DMS153 (cell line): ENCODE data around the gene DPYD.

Experiments used
- DNase-seq: peaks from one replicate; lab custom pipeline; 2025; lab: John Stamatoyannopoulos, UW

The DPYD gene

GRCh38 chr1:97143236-97143882 lies 777.5 kb downstream of the DPYD start:
- no peak for DNase-seq

GRCh38 chr1:97140611-97141010 lies 780.2 kb downstream of the DPYD start:
- DNase-seq, result no peak

- DNase-seq, result no peak
Observed at GRCh38 chr1:97139512-97139911, 781.3 kb downstream of the DPYD start.

GRCh38 chr1:97138515-97139032 lies 782.3 kb downstream of the DPYD start:
- no peak for DNase-seq

GRCh38 chr1:97137862-97138514 lies 782.8 kb downstream of the DPYD start:
- peak; percentile 84 for DNase-seq

- no peak for DNase-seq
Observed at GRCh38 chr1:97136996-97137395, 783.8 kb downstream of the DPYD start.

- DNase-seq, result no peak
Observed at GRCh38 chr1:97135972-97136371, 784.9 kb downstream of the DPYD start.

GRCh38 chr1:97128426-97128825 lies 792.4 kb downstream of the DPYD start:
- no peak for DNase-seq

GRCh38 chr1:97123717-97124431 lies 797.0 kb downstream of the DPYD start:
- DNase-seq, result no peak

GRCh38 chr1:97120806-97121205 lies 800.0 kb downstream of the DPYD start:
- DNase-seq, result no peak

- no peak for DNase-seq
Observed at GRCh38 chr1:97119260-97120158, 801.3 kb downstream of the DPYD start.

GRCh38 chr1:97114842-97115241 lies 806.0 kb downstream of the DPYD start:
- DNase-seq, result no peak

GRCh38 chr1:97112442-97112841 lies 808.4 kb downstream of the DPYD start:
- no peak for DNase-seq

GRCh38 chr1:97108179-97108578 lies 812.7 kb downstream of the DPYD start:
- no peak for DNase-seq

GRCh38 chr1:97105531-97105930 lies 815.3 kb downstream of the DPYD start:
- DNase-seq, result no peak

GRCh38 chr1:97101509-97101908 lies 819.3 kb downstream of the DPYD start:
- no peak for DNase-seq

GRCh38 chr1:97097404-97097925 lies 823.4 kb downstream of the DPYD start:
- DNase-seq, result no peak

- DNase-seq, result no peak
Observed at GRCh38 chr1:97095764-97096163, 825.1 kb downstream of the DPYD start.

GRCh38 chr1:97094247-97094972 lies 826.4 kb downstream of the DPYD start:
- no peak for DNase-seq

- DNase-seq, result no peak
Observed at GRCh38 chr1:97093741-97094140, 827.1 kb downstream of the DPYD start.

GRCh38 chr1:97092824-97093223 lies 828.0 kb downstream of the DPYD start:
- DNase-seq, result no peak
